ENCODE measurements around the gene RXFP4.

DNA sequence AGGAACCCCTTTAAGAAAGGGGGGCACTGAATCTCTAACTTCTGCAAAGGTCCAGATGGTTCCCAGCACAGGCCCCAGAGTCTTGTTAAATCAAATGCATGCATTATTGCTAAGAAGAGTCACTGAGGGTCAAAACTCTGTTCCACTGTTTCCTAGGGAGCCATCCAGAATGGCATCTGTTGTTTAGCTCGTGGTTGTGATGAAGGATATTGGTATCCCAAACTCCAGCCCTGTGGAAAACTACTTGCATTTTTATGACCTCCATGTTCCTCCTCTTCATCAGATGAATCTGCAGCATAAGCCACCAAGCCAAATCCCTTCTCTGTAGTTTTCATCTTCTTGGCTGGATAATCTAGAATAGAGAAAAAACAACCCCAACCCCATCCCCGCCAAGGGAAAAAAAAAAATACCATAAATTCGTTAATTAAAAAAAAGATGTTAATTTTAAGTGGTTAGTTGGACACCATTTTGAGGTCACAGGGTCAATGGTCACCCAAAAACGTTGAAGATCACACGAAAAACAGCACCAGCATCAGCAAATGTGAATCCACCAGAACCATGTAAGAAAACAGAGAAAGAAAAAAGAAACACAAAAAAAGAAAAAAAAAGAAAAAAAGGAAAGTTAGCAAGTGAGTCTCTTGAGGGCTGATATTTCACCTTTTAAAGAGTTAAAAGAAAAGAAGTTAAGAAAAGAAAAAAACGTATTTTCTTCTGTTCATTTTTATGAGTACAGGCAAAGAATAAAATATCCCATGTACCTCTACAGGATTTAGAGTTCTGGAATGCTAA lies 27.3 kb upstream of the RXFP4 start:
- TF ChIP-seq, protein P1, sequence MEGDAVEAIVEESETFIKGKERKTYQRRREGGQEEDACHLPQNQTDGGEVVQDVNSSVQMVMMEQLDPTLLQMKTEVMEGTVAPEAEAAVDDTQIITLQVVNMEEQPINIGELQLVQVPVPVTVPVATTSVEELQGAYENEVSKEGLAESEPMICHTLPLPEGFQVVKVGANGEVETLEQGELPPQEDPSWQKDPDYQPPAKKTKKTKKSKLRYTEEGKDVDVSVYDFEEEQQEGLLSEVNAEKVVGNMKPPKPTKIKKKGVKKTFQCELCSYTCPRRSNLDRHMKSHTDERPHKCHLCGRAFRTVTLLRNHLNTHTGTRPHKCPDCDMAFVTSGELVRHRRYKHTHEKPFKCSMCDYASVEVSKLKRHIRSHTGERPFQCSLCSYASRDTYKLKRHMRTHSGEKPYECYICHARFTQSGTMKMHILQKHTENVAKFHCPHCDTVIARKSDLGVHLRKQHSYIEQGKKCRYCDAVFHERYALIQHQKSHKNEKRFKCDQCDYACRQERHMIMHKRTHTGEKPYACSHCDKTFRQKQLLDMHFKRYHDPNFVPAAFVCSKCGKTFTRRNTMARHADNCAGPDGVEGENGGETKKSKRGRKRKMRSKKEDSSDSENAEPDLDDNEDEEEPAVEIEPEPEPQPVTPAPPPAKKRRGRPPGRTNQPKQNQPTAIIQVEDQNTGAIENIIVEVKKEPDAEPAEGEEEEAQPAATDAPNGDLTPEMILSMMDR (IDR thresholded peaks at IDR 0.05; ENCODE audit: insufficient read depth, low read length, poor library complexity, severe bottlenecking), result no peak
- no peak for TF ChIP-seq EZH2phosphoT487 (conservative IDR thresholded peaks at IDR 0.05; ENCODE audit: low read length)

Measured in SU-DHL-6 (cell line).